Measurements from ENCODE around the gene METRN.

METRN gene

DNA sequence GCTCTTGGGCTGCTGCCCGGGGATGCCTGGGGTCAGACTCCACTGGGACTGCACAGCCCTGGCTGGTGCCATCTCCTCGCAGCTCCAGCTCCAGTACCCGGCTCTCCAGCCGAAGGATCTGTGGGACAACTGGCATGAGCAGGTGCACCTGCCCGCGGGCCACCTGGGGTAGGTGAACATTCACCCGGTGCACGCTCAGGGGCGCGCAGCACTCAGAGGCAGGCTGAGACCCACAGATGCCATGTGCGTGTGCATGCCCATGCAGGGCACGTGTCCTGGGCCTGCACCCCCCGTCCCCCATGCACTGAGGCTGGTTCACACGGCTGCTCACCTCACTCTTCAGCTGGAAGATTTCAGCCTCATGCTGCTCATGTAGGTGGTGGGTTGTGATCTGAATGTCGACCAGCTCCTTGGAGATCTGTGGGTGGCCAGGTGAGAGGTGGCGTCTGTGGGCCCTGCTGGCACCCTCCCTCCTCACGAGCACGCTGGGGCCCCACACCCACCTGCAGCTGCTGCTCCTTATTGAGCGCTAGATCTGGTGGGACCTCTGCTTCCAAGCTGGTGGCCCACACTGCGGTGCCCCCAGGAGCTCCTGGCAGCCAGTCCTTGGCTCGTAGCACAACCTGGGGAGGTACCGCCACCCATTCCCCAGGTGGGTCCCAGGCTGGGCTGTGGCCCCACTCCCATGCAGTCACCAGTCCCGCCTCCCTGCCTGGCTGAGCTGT is 10.7 kb downstream of the METRN start:
- no peak for DNase-seq

GRCh38 chr16:726188-726437 is 11.2 kb downstream of the METRN start:
- no peak for DNase-seq

DNA sequence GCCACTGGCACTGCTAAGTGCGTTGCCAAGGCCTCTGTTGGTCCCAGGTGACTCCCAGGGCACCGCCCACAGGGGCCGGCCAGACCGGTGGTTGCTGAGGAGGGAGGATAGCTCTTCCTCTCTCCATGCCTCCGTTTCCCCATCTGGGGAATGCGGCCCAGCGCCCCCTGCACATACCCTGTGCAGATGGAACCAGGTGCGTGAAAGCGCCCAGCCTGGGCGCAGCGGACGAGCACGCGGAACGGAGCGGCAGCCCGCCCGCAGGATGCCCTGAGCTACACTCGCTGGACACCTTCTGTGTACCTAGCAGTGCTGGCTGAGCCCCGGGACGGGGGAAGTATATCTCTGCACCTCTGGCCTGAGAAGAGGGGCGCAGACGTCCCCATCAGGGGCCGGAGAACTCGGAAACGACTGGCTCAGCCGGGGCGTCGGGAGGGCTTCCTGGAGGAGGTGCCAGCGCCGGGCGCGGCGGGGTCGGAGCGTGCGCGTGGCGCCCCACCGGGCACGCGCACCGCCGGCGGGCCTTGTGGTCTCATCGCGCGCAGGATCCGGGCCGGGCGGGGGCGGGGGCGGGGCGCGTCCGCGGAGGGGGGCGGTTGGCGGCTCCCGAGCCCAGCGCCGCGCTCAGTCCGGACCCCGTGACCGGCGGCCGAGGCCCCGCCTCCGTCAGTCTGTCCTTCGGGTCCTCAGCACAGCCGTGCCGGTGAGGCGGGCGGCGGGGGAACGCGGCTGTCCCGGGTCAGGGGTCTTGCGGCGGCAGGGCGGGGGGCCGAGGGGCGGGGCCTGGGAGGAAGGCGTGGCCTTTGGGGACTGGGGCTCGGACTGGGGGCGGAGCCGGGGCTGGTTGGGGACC is 11.7 kb downstream of the METRN start, which contains the start of the genes CCDC78 and HAGHL:
Gene CCDC78, minus strand, starts transcription at position 6 of the 853 bp plus-strand sequence. CDS start 76 bp downstream, outside the sequence.
Gene HAGHL, plus strand, starts transcription at position 669 of the 853 bp plus-strand sequence. CDS start 404 bp downstream, outside the sequence.
- peak; percentile 50 for DNase-seq

DNA sequence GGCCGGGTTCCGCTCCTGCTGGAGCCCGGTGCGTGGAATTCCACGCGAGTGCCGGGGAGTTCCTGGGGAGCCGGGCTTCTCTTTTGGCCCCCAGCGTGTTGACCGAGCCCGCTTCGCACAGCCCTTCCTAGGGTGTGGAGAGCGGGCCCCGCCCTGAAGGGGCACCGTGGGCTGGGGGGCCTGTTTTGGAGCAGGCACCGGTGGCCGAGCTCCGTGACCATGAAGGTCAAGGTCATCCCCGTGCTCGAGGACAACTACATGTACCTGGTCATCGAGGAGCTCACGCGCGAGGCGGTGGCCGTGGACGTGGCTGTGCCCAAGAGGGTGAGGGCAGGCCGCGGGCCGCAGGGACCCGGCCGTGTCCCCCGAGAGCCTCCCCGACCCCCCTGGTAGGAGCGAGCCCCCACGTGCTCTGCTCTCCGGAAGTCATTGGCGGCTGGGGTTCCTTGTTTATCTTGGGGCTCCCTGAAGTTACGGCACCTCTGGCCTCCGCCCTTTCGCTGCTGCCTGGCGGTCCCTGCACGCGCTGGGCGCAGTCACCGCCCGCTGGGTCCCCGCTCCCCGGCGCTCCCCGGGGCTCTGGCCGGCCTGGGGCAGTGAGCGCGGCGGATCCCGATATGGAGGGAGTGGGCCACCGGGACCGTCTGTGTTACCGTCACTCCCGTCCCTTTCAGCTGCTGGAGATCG is 12.5 kb downstream of the METRN start:
- no peak for DNase-seq

DNA sequence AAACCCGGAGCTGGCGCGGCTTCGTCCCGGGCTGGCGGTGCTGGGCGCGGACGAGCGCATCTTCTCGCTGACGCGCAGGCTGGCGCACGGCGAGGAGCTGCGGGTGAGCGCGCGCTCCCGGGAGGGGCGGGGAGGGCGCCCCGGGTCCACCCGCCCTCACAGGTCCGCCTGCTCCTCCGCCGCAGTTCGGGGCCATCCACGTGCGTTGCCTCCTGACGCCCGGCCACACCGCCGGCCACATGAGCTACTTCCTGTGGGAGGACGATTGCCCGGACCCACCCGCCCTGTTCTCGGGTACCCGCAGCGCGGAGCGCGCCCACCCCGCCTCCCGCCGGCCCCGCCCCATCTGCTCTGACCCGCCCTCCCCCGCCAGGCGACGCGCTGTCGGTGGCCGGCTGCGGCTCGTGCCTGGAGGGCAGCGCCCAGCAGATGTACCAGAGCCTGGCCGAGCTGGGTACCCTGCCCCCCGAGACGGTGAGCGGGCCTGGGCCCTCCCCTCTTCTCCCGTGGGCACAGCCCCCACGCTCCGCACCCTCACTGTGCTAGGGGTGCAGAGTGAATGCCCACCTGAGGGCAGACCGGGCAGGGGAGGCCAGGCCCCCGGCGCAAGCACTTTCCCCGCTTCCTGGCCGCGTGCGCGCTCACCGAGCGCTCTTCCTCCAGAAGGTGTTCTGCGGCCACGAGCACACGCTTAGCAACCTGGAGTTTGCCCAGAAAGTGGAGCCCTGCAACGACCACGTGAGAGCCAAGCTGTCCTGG is 13.4 kb downstream of the METRN start:
- peak; percentile 45 for DNase-seq

- DNase-seq: no peak
Measured at GRCh38 chr16:728890-729744, 14.2 kb downstream of the METRN start.

DNA sequence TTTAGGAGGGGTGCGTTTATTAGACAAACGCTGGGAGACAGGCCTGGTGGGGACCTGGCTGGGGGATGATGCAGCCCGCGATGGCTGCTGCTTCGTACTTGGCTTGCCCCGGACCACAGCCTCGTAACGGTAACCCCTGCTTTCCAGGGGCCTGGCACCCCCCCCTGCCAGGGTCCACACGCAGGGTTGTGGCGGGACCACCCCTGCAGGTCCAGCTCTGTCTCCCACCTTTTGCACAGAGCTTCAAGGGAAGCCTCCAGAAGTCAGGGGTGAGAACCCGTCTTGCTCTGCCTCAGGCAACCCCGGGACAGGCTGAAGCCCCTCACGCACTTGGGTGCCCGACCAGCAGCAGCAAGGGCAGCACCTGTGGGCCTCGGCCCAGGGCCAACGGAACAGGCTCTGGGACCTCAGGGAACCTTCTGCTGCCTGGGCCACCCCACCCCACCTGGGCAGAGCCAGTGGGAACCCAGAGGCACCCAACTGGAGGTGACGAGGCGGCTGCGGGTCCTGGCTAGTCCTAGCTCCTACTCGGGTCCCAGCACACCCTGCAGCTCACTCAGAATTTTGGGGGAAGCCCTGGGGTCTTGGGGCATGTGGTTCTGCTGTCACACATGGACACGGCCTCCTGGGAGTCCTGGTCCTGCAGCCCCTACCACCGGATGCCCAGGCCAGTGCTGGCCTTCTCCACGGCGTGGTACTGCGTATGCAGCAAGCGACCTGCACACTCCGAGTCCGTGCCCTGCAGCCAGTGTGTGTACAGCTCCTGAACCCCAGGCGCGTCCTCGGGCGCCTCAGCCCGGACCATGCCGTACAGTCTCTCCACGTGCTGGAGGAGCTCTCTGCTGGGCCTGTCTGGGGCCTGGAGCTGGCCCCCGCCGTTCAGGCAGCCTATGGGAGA is 15.1 kb downstream of the METRN start:
- DNase-seq: no peak

GRCh38 chr16:730666-731509 is 16.0 kb downstream of the METRN start:
- DNase-seq: no peak

DNA sequence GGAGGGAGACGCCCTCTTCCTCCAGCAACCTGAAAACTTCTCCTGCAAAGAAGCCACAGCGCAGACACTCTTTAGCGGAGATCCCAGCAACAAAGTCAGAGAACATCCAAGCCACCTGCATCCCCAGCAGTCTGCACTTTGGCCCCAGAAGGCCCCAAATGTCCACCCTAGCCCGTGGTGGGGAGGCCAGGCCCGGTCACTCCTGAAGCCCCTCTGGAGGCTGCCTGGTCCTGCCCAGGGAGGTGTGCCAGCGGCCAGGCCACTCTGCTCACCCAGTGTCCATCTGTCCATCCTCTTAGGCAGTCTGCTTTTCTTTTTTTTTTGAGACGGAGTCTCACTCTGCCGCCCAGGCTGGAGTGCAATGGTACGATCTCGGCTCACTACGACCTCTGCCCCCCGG is 17.4 kb downstream of the METRN start:
- no peak for DNase-seq

GRCh38 chr16:732936-733335 is 18.0 kb downstream of the METRN start:
- DNase-seq: no peak

DNA sequence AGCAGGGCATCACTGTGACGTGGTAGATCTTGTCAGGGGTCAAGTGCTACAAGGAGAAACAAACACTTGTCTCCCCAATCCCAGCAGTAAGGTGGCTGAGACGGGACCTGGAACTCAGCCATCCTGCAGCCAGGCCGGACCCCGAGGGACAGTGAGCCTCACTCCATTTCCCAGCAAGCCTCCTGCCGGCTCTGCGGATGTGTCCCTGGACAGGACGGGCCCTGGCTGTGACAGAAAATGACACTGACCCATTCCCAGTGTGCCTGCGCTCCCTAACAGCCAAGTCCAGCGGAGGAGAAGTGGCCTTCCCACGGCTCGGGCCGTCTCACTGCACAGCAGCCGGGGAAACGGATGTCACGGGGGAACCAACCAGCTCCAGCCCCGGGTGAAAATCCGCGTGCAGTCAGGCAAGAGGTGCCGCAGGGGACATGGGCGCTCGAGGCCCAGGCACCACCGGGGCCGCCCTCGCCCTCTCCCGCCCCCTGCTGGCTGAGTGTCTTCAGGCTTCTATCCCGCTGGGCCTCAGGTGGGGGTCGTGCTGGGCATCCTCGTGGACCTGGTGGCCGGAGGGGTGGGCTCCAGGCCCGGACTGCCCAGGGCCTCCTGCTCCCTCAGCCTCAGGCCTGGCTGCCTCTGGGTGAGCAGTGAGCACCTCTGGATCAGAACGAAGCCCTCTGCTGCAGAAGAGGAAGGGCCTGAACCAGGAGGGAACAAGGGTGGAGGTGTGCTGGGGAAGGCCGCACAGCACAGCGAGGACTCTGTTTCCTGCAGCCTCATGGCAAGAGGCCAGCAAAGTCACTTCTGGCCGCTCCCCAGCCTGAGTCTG is 18.7 kb downstream of the METRN start:
- DNase-seq: no peak

- DNase-seq: no peak
Measured at GRCh38 chr16:734208-734980, 19.5 kb downstream of the METRN start.

DNA sequence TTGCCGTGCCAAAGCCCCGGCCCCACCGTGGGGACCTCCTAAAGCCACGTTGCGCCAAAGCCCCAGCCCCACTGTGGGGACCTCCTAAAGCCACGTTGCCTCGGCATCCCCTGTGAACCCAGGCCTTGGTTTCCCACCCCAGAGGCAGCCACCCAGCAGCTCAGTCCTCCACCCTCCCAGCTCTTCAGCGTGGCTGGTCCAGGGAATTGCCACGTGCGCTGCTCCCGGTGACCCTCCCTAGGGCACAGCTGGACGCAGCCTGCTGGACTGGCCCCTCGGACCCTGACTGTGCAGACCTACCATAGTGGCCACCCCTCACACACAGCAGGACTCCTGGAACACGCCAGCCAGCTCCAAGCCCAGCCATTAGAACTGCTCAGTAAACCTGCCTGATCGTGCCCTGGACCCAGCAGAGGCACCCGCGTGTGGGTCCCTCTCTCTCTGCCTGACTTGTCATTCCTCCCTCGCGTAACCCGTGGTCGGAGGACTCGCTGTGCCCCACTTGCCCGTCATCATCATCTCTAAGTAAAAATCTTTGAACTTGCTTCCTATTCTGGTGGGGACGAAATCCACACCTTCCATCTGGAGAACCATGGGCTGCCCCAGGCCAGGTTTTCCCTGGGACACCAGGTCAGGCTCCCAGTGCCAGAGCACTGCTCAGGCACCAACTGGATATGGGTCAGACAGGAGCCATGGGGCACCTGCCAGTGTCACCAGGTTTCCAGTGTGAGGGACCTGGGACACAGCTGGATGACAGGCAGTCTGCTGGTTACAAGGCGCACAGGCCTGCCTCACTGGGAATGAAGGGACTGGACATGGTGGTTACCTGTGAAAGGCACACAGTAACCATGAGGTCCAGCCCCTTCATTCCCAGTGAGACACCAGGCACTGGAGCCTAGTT is 20.3 kb downstream of the METRN start:
- no peak for DNase-seq

GRCh38 chr16:735982-736453 is 21.1 kb downstream of the METRN start:
- no peak for DNase-seq

GRCh38 chr16:736936-737481 is 22.1 kb downstream of the METRN start:
- no peak for DNase-seq

All from effector CD8-positive, alpha-beta T cell (primary cell).